GM18867 (cell line): ENCODE results near the gene CT47C1.
"Not testable (repeated sequence)": the region's sequence is repeated elsewhere in the genome, so short reads cannot be mapped to it uniquely, and the experiment has no call there.

Experiments used
- ATAC-seq: cut with Tn5 transposase; IDR thresholded peaks from one replicate; pipeline ENCODE4 v1.9.1; 2021; ENCODE audit warnings: mild to moderate bottlenecking, moderate library complexity; ENCODE audit not compliant: unreplicated experiment

CT47C1 gene

DNA sequence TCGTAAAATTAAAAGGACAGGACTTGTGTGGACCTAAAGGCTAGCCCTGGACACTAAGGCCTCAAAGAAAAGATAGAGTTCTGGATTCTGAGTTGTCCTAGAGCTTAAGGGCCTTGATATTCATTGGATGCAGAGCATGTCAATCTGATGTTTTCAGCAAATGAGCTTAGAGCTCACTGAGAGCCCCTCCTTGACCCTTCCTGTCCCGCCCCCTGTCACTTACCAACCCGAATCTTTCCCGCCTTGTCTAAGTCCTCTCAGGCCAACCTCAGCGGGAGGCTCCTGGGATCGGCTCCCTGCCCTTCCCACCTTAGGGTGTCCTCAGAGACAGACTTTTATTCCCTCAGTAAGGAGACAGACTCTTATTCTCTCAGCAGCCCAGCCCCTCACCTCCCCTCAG is at the start of gene CT47C1:
Gene CT47C1 (plus strand): TSS at position 250 of the 400 bp plus-strand sequence. CDS start 233 bp downstream, outside the sequence.
- ATAC-seq = no peak

DNA sequence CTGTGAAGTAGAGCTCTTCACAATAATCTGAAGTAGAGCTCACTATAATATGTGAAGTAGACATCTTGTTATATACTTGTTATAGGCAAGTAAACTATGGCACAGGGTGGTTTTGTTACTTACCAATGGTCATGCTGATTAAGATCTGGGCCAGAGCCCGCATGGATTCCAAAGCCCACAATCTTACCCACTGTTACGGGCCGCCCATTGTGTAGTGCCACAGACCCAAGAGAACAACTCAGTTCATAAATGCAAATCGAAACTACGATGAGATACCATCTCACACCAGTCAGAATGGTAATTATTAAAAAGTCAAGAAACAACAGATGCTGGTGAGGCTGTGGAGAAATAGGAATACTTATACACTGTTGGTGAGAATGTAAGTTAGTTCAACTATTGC is 46.9 kb upstream of the CT47C1 start:
- no peak for ATAC-seq

DNA sequence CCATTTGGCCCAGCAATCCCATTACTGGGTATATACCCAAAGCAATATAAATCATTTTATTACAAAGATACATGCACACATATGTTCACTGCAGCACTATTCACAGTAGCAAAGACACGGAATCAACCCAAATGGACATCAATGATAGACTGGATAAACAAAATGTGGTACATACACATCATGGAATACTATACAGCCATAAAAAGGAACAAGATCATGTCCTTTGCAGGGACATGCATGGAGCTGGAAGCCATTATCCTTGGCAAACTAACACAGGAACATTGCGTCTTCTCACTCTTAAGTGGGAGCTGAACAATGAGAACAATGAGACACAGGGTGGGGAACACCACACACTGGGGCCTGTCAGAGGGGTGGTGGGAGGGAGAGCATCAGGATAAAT is 46.4 kb upstream of the CT47C1 start:
- ATAC-seq = not testable (repeated sequence)

DNA sequence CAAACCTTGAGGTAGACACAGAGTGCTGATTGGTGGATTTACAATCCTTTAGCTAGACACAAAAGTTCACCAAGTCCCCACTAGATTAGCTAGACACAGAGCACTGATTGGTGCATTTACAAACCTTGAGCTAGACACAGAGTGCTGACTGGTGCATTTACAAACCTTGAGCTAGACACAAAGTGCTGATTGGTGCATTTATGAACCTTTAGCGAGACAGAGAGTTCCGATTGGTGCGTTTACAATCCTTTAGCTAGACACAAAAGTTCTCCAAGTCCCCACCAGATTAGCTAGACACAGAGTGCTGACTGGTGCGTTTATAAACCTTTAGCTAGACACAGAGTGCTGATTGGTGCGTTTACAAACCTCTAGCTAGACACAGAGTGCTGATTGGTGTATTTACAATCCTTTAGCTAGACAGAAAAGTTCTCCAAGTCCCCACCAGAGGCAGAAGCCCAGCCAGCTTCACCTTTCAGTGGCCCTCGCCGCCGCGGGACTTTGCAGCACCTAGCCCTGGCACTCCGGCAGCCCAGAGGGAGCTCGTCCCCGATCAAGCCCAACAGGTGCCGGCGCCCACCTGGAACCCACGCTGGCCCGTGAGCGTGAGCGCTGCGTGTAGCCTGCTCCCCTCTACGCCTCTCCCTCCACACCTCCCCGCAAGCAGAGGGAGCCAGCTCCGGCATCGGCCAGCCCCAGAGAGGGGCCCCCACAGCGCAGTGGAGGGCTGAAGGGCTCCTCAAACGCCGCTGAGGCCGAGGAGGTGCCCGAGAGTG is 44.6 kb upstream of the CT47C1 start:
- ATAC-seq = not testable (repeated sequence)

DNA sequence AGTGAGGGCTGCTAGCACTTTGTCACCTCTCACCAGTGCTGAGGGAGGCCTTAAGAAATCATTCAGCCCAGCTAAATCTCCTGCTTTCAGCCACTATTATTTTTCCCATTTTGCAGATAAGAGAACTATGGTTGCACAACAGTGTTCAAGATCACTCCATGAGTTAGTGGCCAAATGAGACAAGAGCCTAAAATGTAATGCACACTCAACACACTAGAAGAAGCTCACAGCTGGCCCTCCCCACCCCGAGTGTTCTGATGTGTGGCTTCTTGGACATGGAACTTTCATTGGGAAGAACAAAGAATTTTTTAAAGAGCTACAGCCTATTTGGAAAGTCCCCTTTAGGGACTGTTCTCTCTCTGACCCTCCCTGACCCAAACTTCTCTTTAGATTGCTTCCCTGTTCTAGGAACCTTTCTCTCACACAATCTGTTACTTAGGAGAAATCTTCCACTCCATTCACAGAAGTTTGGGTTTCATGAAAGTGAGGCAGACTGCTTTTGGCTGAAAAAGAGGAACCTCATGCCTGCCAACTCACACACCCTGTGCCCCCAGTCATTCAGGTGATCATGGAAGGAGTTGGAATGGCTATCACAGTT is 44.0 kb upstream of the CT47C1 start:
- no peak for ATAC-seq

DNA sequence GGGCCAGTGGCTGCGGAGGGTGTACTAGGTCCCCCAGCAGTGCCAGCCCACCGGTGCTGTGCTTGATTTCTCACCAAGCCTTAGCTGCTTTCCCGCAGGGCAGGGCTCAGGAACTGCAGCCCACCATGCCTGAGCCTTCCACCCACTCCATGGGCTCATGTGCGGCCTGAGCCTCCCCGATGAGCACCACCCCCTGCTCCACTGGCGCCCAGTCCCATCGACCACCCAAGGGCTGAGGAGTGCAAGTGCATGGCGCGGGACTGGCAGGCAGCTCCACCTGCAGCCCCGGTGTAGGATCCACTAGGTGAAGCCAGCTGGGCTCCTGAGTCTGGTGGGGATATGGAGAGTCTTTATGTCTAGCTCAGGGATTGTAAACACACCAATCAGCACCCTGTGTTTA is 43.1 kb upstream of the CT47C1 start:
- not testable (repeated sequence) for ATAC-seq

DNA sequence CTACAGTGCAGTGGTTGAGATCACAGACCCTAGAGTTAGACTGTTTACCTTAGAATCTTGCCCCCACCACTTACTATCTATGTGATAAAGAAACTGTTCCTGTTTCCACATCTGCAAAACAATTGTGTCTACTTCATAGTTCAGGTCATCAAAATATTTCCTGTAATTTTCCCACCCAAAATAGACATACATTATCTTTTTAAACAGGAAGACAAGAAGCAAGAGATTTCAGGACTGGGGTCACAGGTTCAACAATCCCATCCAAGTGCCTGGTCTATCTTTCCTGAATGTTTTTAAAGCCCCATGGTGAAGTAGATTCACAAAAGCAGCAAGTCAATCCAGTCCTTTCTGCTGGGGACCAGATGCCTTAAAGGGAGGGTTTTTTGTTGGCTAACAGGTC is 41.8 kb upstream of the CT47C1 start:
- no peak for ATAC-seq

DNA sequence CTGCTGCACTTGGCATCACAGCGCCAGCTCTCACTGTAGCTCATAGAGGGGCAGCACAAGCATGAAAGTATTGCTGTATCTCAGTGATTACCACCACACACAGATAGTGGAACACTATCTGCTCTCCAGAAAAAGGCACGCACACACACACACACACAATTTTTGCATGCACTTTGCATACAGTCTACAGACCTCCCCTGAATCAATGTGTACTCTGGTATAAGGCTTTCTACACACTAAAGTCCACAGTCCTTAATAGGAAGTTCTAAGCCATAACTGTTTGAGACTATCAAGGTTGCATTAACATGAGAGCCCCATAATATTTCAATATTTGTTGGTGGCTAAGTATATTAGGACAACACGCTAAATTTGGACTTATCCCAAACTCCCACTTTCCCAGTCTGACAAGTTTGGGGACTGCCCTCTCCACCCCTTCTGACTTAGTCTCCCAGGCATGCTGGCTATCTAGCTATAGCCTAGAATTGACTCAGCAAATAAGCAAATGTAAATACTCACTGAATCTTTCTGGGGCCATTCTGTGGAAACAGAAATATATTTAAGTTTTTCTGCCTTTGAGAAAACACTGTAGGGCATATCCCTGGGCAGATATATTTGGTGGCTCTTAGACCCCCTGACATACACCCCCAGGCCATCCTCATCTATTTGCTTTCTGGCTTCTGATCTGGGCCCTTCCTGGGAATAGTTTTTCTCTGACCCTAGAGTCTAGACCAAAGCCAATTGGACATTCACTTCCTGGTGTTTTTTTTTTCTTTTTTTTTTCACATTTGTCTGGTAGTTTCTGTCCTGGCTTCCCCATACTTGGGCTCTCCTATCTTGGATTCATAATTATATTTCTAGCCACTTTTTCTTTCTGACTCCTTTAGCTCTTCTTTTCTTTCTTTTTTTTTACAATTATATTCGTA is 36.4 kb upstream of the CT47C1 start:
- ATAC-seq = no peak

DNA sequence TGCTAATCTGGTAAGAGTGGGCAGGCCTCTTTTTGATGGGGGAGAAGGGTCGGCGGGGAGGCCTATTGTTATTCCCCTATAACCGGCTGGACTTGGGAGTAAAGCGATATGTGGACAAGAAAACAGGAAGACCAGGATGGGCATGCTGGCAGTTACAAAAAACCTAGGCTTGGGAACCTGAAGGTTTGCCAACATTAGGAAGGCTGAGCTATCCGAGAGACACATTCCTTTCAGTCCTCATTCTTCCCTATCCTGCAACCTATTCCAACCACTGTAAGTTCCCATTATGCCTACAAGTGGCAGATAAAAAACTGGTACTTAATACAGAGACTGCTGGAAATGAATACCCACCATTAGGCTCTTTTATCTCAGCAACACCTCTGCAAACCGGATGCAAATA is 32.4 kb upstream of the CT47C1 start:
- no peak for ATAC-seq

DNA sequence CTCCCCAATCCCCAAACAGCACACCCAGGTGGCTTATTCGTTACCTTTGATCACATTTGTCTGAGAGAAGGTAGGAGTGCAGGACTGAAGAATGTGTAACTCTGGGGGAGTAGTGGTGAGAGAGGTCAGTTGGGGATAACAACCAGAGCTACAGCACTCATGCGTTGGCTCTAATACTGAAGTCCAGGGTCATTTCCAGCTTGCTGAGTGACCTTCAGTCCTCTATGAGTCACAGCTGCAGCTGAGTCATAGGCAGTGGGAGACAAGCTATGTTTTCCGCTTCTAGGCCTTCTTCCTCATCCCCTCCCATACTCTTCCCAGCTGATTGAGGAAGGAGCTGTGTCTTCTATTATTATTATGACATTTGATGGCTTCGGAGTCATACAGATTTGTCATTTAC is 31.6 kb upstream of the CT47C1 start:
- ATAC-seq = no peak

DNA sequence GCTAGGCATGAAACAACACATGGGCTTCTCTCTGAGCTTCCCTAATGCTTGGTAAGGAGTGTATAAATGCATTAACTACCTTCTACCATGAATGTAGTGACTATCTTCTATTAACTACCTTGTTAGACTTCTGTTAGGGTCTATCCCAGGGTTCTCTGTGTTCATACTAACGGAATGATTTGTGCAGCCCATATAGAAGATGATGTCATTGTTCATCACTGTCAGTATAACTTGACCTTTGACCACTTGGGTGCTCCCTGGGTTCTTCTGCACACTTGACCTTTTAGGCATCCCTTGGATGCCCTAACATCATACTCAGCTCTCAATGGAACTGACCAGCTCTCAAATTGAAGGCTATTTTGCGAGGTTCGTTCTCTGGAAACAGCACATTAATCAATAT is 30.8 kb upstream of the CT47C1 start:
- ATAC-seq = no peak

DNA sequence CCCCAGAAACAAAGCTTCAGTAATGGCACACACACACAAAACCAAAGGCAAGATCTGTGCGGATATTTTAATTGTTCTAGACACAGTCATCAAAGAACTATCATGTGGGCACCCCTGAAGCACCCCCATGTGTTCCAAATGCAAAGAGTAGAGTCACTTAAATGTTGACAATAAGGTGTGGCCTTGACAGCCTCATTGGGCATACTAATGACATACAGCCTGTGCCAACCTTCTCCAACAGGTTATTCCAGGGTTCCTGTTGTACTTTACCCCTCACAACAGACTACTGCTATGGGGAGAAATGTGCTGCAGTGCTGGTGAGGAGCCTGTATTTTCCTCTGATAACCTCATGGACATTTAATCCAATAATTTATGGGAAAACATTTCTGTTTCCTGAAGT is 29.8 kb upstream of the CT47C1 start:
- no peak for ATAC-seq

DNA sequence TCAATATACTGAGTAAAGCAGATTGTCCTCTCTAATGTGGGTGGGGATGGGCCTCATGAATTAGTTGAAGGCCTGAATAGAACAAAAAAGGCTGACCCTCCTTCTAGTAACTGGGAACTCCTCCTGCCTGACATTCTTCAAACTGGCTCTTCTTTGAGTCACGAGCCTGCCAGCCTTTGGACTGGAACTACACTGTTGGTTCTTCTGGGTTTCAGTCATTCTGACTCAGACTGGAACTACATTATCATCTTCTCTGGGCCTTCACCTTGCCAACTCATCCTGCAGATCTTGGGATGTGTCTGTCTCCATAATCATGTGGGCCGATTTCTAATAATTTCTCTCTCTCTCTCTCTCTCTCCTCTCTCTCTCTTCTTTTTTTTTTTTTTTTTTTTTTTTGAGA is 26.9 kb upstream of the CT47C1 start:
- ATAC-seq = no peak

DNA sequence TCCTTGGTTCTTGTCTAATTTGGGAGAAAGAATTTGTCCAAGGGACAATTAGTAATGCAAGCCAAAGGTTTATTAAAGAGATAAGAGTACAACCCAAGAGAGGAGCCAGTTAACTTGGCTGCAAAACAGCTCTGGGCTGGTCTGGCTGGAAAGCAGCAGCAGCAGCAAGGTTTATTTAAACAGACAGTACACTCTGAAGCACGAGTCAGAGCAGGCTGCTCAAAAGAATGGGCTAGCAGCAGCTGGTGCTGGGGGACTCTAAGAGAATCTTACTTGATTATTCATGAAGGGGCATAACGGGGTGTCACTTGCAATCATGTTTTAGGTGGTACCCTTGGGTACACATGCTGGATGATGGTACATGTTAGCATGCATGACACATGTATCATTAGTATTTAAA is 17.1 kb upstream of the CT47C1 start:
- no peak for ATAC-seq

DNA sequence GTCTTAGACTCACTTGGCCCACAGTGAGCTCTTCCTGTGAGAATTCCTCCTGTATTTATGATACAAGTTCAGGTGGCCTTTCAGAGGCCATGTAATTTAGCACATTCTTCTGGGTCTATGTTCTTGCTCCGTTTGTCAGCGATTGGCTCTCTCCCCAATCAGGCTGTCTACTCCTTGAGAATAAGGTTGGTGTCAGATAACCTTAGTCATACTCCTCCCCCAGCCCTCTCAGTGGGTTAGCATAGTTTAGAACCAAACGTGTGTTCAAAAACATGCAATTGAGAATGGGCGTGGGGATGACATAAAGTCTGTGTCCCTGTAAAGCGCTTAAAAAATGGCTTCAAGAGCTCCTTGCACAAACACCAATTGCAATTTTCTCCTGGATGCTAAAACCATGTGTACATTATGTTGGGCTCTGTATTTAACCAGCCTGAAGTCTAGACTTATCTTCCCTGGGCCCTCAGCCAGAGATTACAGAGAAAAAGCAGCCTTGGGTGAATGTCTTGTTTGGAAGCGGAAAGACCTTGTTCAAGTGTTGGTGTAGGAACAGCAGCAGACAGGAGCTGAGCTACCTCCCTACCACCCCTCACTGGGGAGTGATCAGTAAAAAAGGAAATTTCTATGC is 9.9 kb upstream of the CT47C1 start:
- no peak for ATAC-seq

DNA sequence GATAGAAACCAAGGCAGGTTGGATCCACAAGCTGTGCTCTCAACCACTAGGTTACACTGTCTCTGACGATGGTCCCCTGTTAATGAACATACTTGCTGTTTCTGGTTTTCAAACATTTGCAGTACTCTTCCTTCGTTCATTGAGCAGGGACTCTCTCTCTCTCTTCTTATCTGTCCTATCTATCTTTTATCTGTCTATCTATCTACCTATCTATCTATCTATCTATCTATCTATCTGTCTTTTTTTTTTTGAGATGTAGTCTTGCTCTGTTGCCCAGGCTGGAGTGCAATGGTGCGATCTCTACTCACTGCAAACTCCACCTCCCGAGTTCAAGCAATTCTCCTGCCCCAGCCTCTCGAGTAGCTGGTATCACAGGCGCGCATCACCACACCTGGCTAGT is 9.4 kb upstream of the CT47C1 start:
- ATAC-seq = no peak

DNA sequence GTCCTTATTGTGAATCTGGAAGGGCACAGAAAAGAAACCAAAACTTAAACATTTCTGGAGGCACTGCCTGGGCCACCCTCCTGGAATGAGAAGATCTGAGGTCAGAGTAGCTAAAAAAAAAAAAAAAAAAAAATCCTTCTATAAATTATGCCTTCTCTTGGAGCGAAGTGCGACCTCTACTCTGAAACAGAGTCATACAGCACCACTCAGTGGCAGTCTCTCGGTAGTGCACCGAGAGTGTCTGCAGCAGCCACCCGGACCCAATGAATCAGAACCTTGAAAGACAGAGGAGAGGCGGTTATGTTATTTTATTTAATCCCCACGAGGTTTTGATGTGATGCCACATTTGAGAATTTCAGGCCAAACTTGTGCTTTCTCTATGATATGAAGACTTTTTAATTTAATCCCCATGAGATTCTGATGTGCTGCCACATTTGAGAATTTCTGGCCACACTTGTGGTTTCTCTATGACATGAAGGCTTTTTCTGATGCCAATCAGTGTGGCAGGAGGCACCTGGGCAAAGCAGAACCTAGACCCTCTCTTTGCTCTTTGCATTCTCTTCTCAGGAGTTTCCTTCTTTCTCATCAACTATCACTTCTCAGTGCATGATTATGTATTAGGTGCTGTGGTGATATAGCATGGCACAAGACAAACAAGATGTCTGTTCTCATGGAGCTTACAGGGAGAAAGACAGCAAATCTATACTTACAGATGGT is 5.6 kb upstream of the CT47C1 start:
- ATAC-seq = peak; percentile 50

DNA sequence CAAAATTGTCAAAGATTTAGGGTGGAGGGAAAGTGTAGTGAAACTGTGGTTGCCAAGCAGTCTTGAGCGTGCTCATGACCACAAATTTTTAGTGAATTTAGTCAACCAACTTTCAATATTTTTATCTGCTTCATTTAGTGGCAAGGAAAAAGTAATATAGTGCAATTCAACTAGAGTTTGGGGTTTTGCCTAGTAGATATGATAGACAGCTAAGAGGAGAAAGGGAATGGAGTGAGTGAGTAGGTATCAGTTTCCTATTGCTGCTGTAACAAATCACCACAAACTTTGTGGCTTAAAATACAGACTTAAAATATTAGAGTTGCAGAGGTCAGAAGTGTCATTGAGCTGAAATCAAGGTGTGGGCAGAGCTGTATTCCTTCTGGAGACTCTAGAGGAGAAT is 3.7 kb upstream of the CT47C1 start:
- no peak for ATAC-seq

DNA sequence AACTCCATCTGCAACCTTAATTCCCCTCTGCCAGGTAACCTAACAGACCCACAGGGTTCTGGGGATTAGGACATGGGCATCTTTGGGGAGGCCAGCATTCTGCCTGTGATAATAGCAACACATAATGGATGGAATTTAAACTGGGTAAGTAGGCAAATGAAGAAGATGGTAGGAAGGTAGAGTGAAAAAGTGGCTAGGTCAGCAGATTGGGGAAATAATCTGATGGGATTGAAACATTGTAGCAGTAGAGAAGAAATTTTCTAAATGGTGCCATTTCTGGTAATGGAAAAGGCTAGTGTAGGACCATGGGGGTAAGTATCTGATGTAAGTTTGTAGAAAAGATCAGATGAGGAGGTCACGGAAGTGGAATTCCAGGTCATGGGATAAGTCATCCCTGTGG is 3.0 kb upstream of the CT47C1 start:
- no peak for ATAC-seq

DNA sequence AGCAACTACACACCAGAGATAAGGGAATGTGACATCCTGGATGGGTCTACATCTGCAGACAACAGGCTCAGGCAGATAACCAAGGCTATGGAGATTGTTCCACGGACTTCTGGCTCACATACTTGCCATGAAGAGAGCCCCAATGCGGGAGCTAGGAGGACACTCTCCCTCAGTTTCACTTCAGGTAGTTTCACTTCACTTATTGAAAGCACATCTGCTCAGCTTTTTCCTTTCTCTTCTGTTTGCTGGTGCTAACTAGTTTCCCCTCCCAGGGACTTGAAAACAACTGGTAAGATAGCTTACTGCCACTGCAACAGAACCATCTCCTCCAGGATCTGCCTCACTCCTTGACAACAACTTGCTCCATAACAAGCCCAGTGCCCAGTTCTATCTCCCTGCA is 1.4 kb upstream of the CT47C1 start:
- peak; percentile 71 for ATAC-seq
